Measurements from ENCODE around the gene TMIGD3.

TMIGD3 gene

DNA sequence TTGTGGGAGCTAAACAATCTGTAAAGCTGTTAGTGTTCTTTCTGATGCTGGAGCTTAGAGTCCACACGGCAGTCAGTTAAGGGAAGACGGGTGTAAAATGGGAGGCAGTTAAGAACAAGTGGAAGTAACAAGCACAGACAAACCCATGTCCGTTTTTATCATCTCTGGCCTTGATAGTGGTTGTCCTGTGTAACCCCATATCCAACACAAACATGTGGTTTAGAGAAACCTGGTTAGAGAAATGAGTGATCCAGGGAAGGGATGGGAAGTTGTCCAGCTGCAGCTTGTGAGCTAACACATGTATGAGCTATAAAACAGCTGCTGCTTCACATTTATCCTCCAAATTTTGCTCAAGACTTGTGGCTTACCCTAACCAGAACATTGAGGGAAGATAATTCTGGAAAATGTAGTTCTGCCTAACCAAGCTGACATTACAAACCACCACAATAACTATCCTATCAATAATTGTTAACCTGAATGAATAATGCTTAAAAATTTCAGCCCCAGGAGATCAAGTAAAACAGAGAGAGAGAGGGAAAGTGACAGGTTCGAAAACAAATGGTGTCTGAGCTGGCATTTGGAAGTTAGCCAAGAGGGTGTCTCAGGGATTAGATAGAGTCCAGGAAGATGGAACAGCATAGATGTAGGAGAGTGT is 40.3 kb downstream of the TMIGD3 start:
- no peak for DNase-seq (ENCODE audit: low read depth)
- TF ChIP-seq, protein P1, sequence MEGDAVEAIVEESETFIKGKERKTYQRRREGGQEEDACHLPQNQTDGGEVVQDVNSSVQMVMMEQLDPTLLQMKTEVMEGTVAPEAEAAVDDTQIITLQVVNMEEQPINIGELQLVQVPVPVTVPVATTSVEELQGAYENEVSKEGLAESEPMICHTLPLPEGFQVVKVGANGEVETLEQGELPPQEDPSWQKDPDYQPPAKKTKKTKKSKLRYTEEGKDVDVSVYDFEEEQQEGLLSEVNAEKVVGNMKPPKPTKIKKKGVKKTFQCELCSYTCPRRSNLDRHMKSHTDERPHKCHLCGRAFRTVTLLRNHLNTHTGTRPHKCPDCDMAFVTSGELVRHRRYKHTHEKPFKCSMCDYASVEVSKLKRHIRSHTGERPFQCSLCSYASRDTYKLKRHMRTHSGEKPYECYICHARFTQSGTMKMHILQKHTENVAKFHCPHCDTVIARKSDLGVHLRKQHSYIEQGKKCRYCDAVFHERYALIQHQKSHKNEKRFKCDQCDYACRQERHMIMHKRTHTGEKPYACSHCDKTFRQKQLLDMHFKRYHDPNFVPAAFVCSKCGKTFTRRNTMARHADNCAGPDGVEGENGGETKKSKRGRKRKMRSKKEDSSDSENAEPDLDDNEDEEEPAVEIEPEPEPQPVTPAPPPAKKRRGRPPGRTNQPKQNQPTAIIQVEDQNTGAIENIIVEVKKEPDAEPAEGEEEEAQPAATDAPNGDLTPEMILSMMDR (IDR thresholded peaks at IDR 0.05; ENCODE audit: control insufficient read depth, insufficient read depth, low read depth, low read length, missing control alignments): no peak
- no peak overlapping the region for H3K4me3 ChIP-seq (ENCODE audit: control insufficient read depth, low read depth, low read length)

DNA sequence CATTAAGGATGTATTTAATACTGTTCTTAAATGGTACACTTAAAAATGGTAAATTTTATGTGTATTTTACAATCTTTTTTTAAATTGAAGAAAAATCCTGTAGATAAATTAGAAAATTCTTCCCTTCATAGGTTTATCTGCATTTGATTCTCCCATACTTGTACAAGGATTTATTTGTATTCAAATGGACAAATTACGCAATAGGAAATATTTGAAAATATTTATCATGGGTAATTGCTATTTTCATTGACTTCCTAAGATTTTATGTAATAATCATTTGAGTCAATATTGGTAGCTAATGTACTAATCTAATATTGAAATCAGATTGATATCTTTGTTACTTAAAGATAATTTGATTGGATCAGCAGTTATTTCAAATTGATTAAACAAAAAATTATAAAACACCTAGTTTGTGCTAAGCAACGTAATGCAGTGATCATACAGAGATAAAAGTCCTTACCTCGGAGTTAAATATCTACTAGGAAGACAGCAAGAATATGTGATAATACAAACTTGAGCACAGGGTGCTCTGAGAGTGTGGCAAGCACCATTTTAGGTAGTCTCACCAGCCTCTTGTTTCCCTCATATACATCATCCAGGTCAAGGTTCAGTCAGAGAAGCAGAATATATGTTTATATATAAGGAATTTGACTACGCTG is 40.9 kb downstream of the TMIGD3 start:
- no peak overlapping the region for H3K4me3 ChIP-seq (ENCODE audit: control insufficient read depth, low read depth, low read length)
- DNase-seq (ENCODE audit: low read depth): no peak
- TF ChIP-seq, protein P1 (IDR thresholded peaks at IDR 0.05; ENCODE audit: control insufficient read depth, insufficient read depth, low read depth, low read length, missing control alignments): no peak

DNA sequence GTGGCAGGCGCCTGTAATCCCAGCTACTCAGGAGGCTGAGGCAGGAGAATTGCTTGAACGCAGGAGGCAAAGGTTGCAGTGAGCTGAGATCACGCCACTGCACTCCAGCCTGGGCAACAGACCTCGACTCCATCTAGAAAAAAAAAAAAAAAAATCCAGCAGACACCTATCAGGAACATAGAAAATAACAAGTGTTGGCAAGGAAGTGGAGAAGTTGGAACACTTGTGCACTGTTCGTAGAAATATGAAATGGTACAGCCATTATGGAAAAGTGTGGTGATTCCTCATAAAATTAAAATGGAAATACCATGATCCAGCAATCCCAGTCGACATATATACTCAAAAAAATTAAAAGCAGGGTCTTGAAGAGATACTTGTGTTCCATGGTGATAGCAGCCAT is 41.7 kb downstream of the TMIGD3 start:
- TF ChIP-seq, protein P1 (IDR thresholded peaks at IDR 0.05; ENCODE audit: control insufficient read depth, insufficient read depth, low read depth, low read length, missing control alignments): no peak
- no peak for DNase-seq (ENCODE audit: low read depth)
- H3K4me3 ChIP-seq (ENCODE audit: control insufficient read depth, low read depth, low read length): no peak overlapping the region

DNA sequence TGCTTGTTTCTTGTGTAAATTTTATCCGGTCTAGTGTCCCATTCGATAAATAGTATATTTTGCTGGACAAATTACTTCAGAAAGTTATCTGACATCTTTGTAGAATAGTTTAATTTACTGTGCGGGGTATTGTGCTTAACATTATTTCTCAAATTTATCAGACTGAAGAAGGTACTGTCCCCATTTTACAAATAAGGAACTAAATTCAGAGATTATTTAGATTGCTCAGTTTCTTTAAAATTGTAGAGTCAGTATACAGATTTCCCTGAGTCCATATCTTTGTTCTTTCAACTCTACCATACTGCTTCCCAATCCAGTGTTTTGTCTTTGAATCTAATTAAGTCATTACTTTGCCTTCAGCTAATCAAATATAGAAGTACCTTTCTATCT is 47.8 kb downstream of the TMIGD3 start:
- no peak for DNase-seq (ENCODE audit: low read depth)

DNA sequence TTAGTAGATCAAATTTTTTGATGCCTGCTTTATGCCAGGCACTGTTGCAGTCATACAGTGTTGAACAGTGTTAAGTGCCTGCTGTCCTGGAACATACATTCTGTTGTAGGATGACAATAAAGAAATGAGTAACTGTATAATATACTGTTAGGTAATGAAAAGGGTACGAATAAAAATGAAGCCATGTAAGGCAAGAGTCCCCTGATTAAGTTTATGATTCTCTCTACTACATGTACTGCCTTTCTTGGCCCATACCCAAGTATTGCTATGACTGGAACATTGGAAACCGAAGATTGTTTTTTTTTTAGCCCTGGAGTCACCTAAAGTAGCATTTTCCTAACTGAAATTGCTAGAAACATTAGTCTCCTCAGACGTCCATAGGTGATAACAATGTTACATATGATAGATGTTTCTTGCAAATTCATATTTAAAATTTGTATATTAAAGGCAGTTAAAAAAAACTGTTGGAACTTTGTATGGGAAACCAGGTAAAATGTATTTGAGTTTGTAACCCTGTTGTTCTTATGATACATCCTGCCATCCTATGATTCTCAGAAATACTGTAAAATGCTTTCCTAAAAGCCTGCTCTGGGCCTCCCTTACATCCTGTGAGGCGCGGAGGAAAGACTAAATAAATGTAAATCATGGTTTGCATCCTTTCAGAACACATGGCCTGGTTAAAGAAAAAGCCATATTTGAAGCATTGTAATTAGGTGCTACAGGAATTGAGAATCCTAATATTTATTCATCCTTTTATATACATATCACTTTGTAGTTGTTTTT is 48.4 kb downstream of the TMIGD3 start:
- TF ChIP-seq, protein P1 (IDR thresholded peaks at IDR 0.05; ENCODE audit: control insufficient read depth, insufficient read depth, low read depth, low read length, missing control alignments): no peak
- no peak overlapping the region for H3K4me3 ChIP-seq (ENCODE audit: control insufficient read depth, low read depth, low read length)
- no peak for DNase-seq (ENCODE audit: low read depth)

More for the DNA sequence above, 47.8 kb downstream of the TMIGD3 start:
- no peak overlapping the region for H3K4me3 ChIP-seq (ENCODE audit: control insufficient read depth, low read depth, low read length)
- TF ChIP-seq, protein P1 (IDR thresholded peaks at IDR 0.05; ENCODE audit: control insufficient read depth, insufficient read depth, low read depth, low read length, missing control alignments): no peak

DNA sequence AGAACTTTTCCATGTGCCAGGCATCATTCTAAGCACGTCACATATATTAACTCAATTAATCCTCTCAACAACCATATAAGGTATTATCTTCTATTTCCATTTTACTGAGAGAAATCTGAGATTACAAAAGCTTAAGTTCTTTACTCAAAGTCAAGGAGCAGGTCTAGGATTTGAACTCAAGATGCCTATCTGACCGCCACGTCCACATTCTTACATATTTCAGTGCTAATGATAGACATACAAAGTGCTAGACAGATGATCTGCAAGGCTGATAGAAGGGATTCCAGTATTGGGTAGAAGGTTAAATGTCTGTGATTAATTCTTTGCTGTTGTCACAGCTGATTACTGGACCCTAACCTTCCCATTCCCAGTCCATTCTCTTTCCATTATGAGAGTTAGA is 49.7 kb downstream of the TMIGD3 start:
- TF ChIP-seq, protein P1 (IDR thresholded peaks at IDR 0.05; ENCODE audit: control insufficient read depth, insufficient read depth, low read depth, low read length, missing control alignments): no peak
- H3K4me3 ChIP-seq (ENCODE audit: control insufficient read depth, low read depth, low read length): no peak overlapping the region
- DNase-seq (ENCODE audit: low read depth): no peak

Measured in AG09309 (cell line).